Mesenchymal stem cell (in vitro differentiated cells and primary cell): ENCODE measurements around the gene TSPAN3.

Source experiments
- DNase-seq: peaks from one replicate; pipeline ENCODE4 v3.0.0-alpha.2; 2013
- H2AFZ ChIP-seq: one replicate; pipeline ENCODE4 v1.6.1; 2013; ENCODE audit warnings: low read depth, mild to moderate bottlenecking, control low read depth, inconsistent platforms, low read length, moderate library complexity
- H2AK5ac ChIP-seq: 2 replicates; pipeline ENCODE4 v1.6.1; 2013; ENCODE audit warnings: low read length, moderate library complexity, mild to moderate bottlenecking, inconsistent platforms; ENCODE audit not compliant: severe bottlenecking
- H2BK120ac ChIP-seq: one replicate; pipeline ENCODE4 v1.6.1; 2013; ENCODE audit warnings: low read depth, mild to moderate bottlenecking, inconsistent platforms, low read length, moderate library complexity
- H2BK12ac ChIP-seq, 2 experiments: one replicate each; pipeline ENCODE4 v1.6.1; 2013; ENCODE audit warnings: inconsistent platforms in 2 of 2, low read length in 2 of 2, mild to moderate bottlenecking in 2 of 2, moderate library complexity in 2 of 2, control low read depth in 1 of 2
- H2BK15ac ChIP-seq: one replicate; pipeline ENCODE4 v1.6.1; 2013; ENCODE audit warnings: mild to moderate bottlenecking, low read depth, inconsistent platforms; ENCODE audit not compliant: poor library complexity, severe bottlenecking
- H2BK5ac ChIP-seq: 2 replicates; pipeline ENCODE4 v1.6.1; 2013; ENCODE audit warnings: low read depth, mild to moderate bottlenecking, low read length, control low read depth, inconsistent platforms; ENCODE audit not compliant: poor library complexity, severe bottlenecking
- H3K14ac ChIP-seq, 2 experiments: one replicate each; pipeline ENCODE4 v1.6.1; 2013; ENCODE audit warnings: inconsistent platforms in 2 of 2, low read length in 2 of 2, control low read depth in 1 of 2, mild to moderate bottlenecking in 1 of 2, moderate library complexity in 1 of 2
- H3K18ac ChIP-seq, 2 experiments: one replicate each; pipeline ENCODE4 v1.6.1; 2013; ENCODE audit warnings: inconsistent platforms in 2 of 2, low read length in 2 of 2, control low read depth in 1 of 2, low read depth in 1 of 2, mild to moderate bottlenecking in 1 of 2
- H3K23ac ChIP-seq, 2 experiments: one replicate each; pipeline ENCODE4 v1.6.1; 2013; ENCODE audit warnings: inconsistent platforms in 2 of 2, low read length in 2 of 2, mild to moderate bottlenecking in 2 of 2, moderate library complexity in 2 of 2, control low read depth in 1 of 2
- H3K27ac ChIP-seq: 2 replicates; pipeline ENCODE4 v1.5.1; 2013; ENCODE audit warnings: mild to moderate bottlenecking, moderate library complexity, low read length, control low read depth, inconsistent platforms; ENCODE audit not compliant: poor library complexity, severe bottlenecking
- H3K27me3 ChIP-seq, 2 experiments: 2 replicates each; pipeline versions ENCODE4 v1.6.1 to v1.7.0; 2013; ENCODE audit warnings: low read length in 2 of 2, mild to moderate bottlenecking in 2 of 2, moderate library complexity in 2 of 2, control low read depth in 1 of 2, inconsistent platforms in 1 of 2; ENCODE audit not compliant: control insufficient read depth in 1 of 2, insufficient read depth in 1 of 2
- H3K36me3 ChIP-seq, 2 experiments: 2 replicates each; pipeline versions ENCODE4 v1.6.1 to v1.7.0; 2013; ENCODE audit warnings: low read length in 2 of 2, control low read depth in 1 of 2, inconsistent platforms in 1 of 2, low read depth in 1 of 2, mild to moderate bottlenecking in 1 of 2; ENCODE audit not compliant: insufficient read depth in 2 of 2, control insufficient read depth in 1 of 2
- H3K4ac ChIP-seq, 2 experiments: one replicate each; pipeline ENCODE4 v1.6.1; 2013; ENCODE audit warnings: inconsistent platforms in 2 of 2, low read length in 2 of 2, mild to moderate bottlenecking in 2 of 2, moderate library complexity in 2 of 2, control low read depth in 1 of 2, low read depth in 1 of 2
- H3K4me1 ChIP-seq: 2 replicates; pipeline ENCODE4 v1.6.1; 2013; ENCODE audit warnings: low read depth, low read length, control low read depth; ENCODE audit not compliant: control insufficient read depth, insufficient read depth
- H3K4me2 ChIP-seq: 2 replicates; pipeline ENCODE4 v1.6.1; 2013; ENCODE audit warnings: low read length, mild to moderate bottlenecking, inconsistent platforms; ENCODE audit not compliant: poor library complexity, severe bottlenecking
- H3K4me3 ChIP-seq, 2 experiments: 2 replicates each; pipeline versions ENCODE4 v1.5.1 to v1.7.0; 2013; ENCODE audit warnings: low read length in 2 of 2, mild to moderate bottlenecking in 2 of 2, control low read depth in 1 of 2, low read depth in 1 of 2; ENCODE audit not compliant: insufficient read depth in 1 of 2
- H3K79me1 ChIP-seq: replicated peaks from 2 replicates; pipeline ENCODE4 v1.6.1; 2013; ENCODE audit warnings: mild to moderate bottlenecking, control low read depth, low read length, inconsistent platforms; ENCODE audit not compliant: poor library complexity, severe bottlenecking
- H3K9ac ChIP-seq: 2 replicates; pipeline ENCODE4 v1.7.0; 2013; ENCODE audit warnings: mild to moderate bottlenecking, low read length, moderate library complexity
- H3K9me3 ChIP-seq: 2 replicates; pipeline ENCODE4 v1.7.0; 2013; ENCODE audit warnings: mild to moderate bottlenecking, low read length; ENCODE audit not compliant: control insufficient read depth
- H4K8ac ChIP-seq: one replicate; pipeline ENCODE4 v1.6.1; 2013; ENCODE audit warnings: inconsistent platforms, mild to moderate bottlenecking, low read length, moderate library complexity
- H4K91ac ChIP-seq: one replicate; pipeline ENCODE4 v1.6.1; 2013; ENCODE audit warnings: mild to moderate bottlenecking, low read length, inconsistent platforms
- WGBS: methylation state at CpG from one replicate; pipeline ENCODE4 v1.1.7; 2013; ENCODE audit warnings: mixed read lengths; 5-methylcytosine and 5-hydroxymethylcytosine counted together

The TSPAN3 gene

GRCh38 chr15:77018796-77019505, 52.0 kb downstream of the TSPAN3 start:
- no peak overlapping the region for H3K4me2 ChIP-seq
- no peak overlapping the region for H3K23ac ChIP-seq
- H2BK5ac ChIP-seq: no peak overlapping the region
- no peak overlapping the region for H3K4ac ChIP-seq
- H3K79me1 ChIP-seq: no peaks in the 10 kb centered on the region
- no peak overlapping the region for H2AFZ ChIP-seq
- H3K4me1 ChIP-seq: peaks cover 17% of the 10 kb centered on the region
- H3K9me3 ChIP-seq: no peaks in the 10 kb centered on the region
- DNase-seq: no peak
- 92% methylated on average over 11 of the region's 11 CpGs for WGBS
- no peak overlapping the region for H2BK15ac ChIP-seq
- H3K36me3 ChIP-seq: no peaks in the 10 kb centered on the region
- peak overlapping the region in 1 of 2 experiments; percentile 29 for H3K14ac ChIP-seq
- H3K9ac ChIP-seq: no peak overlapping the region
- H3K27me3 ChIP-seq: peaks cover 7 to 33% of the 10 kb centered on the region in 2 experiments
- H2BK120ac ChIP-seq: no peak overlapping the region
- no peak overlapping the region for H3K18ac ChIP-seq
- no peak overlapping the region for H2BK12ac ChIP-seq
- no peak overlapping the region for H3K27ac ChIP-seq
- H3K4me3 ChIP-seq: no peak overlapping the region
- no peak overlapping the region for H2AK5ac ChIP-seq
- H4K91ac ChIP-seq: no peak overlapping the region
- H4K8ac ChIP-seq: no peak overlapping the region

- no peak overlapping the region for H3K4me3 ChIP-seq
- no peak overlapping the region for H3K4me2 ChIP-seq
- H2BK5ac ChIP-seq: no peak overlapping the region
- no peaks in the 10 kb centered on the region for H3K9me3 ChIP-seq
- no peak overlapping the region for H2AFZ ChIP-seq
- H3K23ac ChIP-seq: no peak overlapping the region
- H3K36me3 ChIP-seq: no peaks in the 10 kb centered on the region
- H3K4me1 ChIP-seq: peaks cover 19% of the 10 kb centered on the region
- no peaks in the 10 kb centered on the region for H3K79me1 ChIP-seq
- no peak overlapping the region for H3K4ac ChIP-seq
- no peak overlapping the region for H2BK15ac ChIP-seq
- no peak overlapping the region for H4K8ac ChIP-seq
- H2AK5ac ChIP-seq: no peak overlapping the region
- H3K27ac ChIP-seq: no peak overlapping the region
- no peak overlapping the region for H4K91ac ChIP-seq
- no peak for DNase-seq
- no peak overlapping the region for H3K18ac ChIP-seq
- no peak overlapping the region for H2BK12ac ChIP-seq
- no peak overlapping the region for H3K14ac ChIP-seq
- H3K9ac ChIP-seq: no peak overlapping the region
- no peak overlapping the region for H2BK120ac ChIP-seq
- WGBS: 91% methylated on average over 20 of the region's 20 CpGs
- H3K27me3 ChIP-seq: peaks cover 7 to 33% of the 10 kb centered on the region in 2 experiments
These were observed 52.9 kb downstream of the TSPAN3 start for GRCh38 chr15:77017761-77018720.

DNA sequence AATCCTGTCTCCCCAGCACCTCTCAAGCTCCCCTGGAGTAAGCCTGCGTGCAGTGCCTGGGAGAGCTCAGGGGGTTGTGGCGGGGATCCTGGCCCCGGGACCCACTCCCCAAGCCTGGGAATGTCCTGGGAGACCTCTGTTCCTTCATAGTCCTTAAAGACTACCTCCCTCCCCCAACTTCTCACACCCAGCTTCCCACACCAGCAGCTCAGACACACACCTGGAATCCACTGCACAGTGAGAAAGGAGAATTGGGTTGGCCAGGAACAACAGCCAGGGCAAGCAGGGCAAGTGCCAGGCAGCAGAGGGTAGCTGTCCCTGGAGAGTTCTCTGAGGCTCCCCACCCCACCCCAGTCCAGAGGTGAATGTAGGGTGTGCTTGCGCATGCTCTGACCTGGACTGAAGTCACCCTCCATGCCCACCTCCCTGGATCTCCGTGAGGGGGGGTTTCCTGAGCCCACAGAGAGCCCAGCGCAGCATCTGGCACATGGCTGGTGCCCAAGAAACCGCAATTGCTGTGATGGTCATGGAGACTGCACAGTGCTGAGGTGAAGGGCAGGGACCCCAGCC, 53.7 kb downstream of the TSPAN3 start:
- no peak overlapping the region for H3K27ac ChIP-seq
- no peak overlapping the region for H2BK12ac ChIP-seq
- no peak overlapping the region for H3K4me3 ChIP-seq
- H3K4me1 ChIP-seq: peaks cover 17% of the 10 kb centered on the region
- H3K36me3 ChIP-seq: no peaks in the 10 kb centered on the region
- H3K18ac ChIP-seq: no peak overlapping the region
- H2BK15ac ChIP-seq: no peak overlapping the region
- no peak for DNase-seq
- H4K8ac ChIP-seq: no peak overlapping the region
- no peaks in the 10 kb centered on the region for H3K9me3 ChIP-seq
- no peaks in the 10 kb centered on the region for H3K79me1 ChIP-seq
- H4K91ac ChIP-seq: no peak overlapping the region
- H3K4ac ChIP-seq: no peak overlapping the region
- no peak overlapping the region for H3K14ac ChIP-seq
- H2AK5ac ChIP-seq: no peak overlapping the region
- H3K23ac ChIP-seq: peak overlapping the region in 1 of 2 experiments; percentile 57
- H3K9ac ChIP-seq: no peak overlapping the region
- no peak overlapping the region for H2AFZ ChIP-seq
- H3K27me3 ChIP-seq: peaks cover 7 to 38% of the 10 kb centered on the region in 2 experiments
- no peak overlapping the region for H2BK120ac ChIP-seq
- no peak overlapping the region for H3K4me2 ChIP-seq
- H2BK5ac ChIP-seq: no peak overlapping the region
- WGBS: 90% methylated on average over 7 of the region's 7 CpGs

GRCh38 chr15:77016321-77016695, 54.6 kb downstream of the TSPAN3 start:
- Histone ChIP-seq H2BK15ac (no peak overlapping the region), H2BK5ac (no peak overlapping the region), H3K14ac (no peak overlapping the region)

More at GRCh38 chr15:77016321-77016695, 54.6 kb downstream of the TSPAN3 start:
- Histone ChIP-seq H3K4ac (no peak overlapping the region), H3K4me3 (no peak overlapping the region), H3K27me3 (peaks cover 10 to 38% of the 10 kb centered on the region in 2 experiments), H3K18ac (no peak overlapping the region), H3K27ac (no peak overlapping the region), H4K91ac (no peak overlapping the region), H3K4me1 (peaks cover 11% of the 10 kb centered on the region), H4K8ac (no peak overlapping the region), H2AK5ac (no peak overlapping the region), H2BK120ac (no peak overlapping the region), H2AFZ (no peak overlapping the region), H3K9me3 (no peaks in the 10 kb centered on the region), H3K4me2 (no peak overlapping the region), H2BK12ac (no peak overlapping the region), H3K36me3 (no peaks in the 10 kb centered on the region), H3K23ac (no peak overlapping the region), H3K79me1 (no peaks in the 10 kb centered on the region), H3K9ac (no peak overlapping the region)
- WGBS: 76% methylated on average over 3 of the region's 3 CpGs
- no peak for DNase-seq
